GM18511 (cell line): Measurements from ENCODE around the gene PTCSC3.

Source experiments
- ATAC-seq: cut with Tn5 transposase; IDR thresholded peaks from one replicate; pipeline ENCODE4 v1.9.1; 2021; ENCODE audit warnings: mild to moderate bottlenecking, moderate library complexity; ENCODE audit not compliant: unreplicated experiment

The PTCSC3 gene

DNA sequence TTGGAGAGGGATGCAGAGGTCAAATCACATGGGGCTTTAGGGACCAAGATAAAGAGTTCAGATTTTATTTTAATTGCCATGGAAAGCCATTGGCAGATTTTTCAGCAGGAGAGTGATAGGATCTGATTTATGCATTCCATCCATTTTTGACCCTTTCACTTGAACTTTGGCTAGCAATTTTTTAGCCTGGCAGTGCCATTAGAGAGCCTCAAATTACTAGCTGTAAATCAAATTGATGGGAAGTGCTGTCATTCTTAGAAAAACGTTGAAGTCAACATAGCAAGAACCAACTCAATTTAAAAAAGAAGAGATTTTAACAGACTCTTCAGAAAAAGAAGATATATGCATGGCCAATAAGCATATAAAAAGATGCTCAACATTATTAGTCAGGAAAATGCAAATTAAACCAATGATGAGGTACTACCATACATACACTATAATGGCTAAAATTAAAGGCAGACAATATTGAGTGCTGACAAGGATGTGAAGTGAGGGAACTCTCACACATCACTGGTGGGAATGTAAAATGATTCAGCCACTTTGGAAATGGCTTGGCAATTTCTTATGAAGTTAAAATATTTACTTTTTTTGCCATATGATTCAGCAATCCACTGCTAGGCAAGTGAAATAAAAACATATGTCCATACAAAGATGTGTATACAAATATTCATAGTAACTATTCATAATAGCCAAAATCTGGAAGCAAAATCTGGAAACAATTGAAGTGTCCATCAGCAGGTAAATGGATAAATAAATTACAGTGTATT is 89.7 kb downstream of the PTCSC3 start:
- no peak for ATAC-seq

- no peak for ATAC-seq
These were observed 90.7 kb downstream of the PTCSC3 start for GRCh38 chr14:36085861-36086260.
